Uterus (tissue), 2 donors: ENCODE data around the gene PDE8A.

Experiments used
- POLR2A ChIP-seq, 2 donors: fragments of 450-650 bp; IDR thresholded peaks; one replicate each; pipeline ENCODE4 v1.6.1; 2016; ENCODE audit warnings: antibody characterized with exemption in 2 of 2, mild to moderate bottlenecking in 1 of 2, moderate library complexity in 1 of 2
- TF ChIP-seq, protein P1 (sequence below), 4 experiments: fragments of 200-600 bp in 2 of 4; fragments of 450-650 bp in 2 of 4; sonication (generic) in 2 of 4; IDR thresholded peaks; one replicate each; pipeline ENCODE4 v1.5.1; 2016 to 2019; ENCODE audit warnings: antibody characterized with exemption in 4 of 4, mild to moderate bottlenecking in 2 of 4, moderate library complexity in 1 of 4

- TF ChIP-seq, protein P1, sequence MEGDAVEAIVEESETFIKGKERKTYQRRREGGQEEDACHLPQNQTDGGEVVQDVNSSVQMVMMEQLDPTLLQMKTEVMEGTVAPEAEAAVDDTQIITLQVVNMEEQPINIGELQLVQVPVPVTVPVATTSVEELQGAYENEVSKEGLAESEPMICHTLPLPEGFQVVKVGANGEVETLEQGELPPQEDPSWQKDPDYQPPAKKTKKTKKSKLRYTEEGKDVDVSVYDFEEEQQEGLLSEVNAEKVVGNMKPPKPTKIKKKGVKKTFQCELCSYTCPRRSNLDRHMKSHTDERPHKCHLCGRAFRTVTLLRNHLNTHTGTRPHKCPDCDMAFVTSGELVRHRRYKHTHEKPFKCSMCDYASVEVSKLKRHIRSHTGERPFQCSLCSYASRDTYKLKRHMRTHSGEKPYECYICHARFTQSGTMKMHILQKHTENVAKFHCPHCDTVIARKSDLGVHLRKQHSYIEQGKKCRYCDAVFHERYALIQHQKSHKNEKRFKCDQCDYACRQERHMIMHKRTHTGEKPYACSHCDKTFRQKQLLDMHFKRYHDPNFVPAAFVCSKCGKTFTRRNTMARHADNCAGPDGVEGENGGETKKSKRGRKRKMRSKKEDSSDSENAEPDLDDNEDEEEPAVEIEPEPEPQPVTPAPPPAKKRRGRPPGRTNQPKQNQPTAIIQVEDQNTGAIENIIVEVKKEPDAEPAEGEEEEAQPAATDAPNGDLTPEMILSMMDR (IDR thresholded peaks at IDR 0.05): no peak
- TF ChIP-seq POLR2A (IDR thresholded peaks at IDR 0.05): no peak
These were observed 47.6 kb downstream of the PDE8A start for GRCh38 chr15:85029221-85029620.
